Kidney (tissue), 14 donors: ENCODE measurements around the gene FMNL2. TPM values are rescaled to one million over a fixed set of nuclear protein-coding genes. Genes with fewer than 3 reads are reported as not detected.

Experiments used
- DNase-seq, 5 donors: peaks; one replicate each; pipeline ENCODE4 v3.0.0-alpha.2; 2013 to 2020
- FAIRE-seq: peaks from 2 replicates; lab custom pipeline; 2012; peaks lifted over from hg19 to GRCh38; lab: Jason Lieb, UNC
- H3K27ac ChIP-seq, 2 donors: one replicate each; pipeline ENCODE4 v1.7.0; 2013; ENCODE audit warnings: low read depth in 2 of 2, low read length in 2 of 2, inconsistent platforms in 1 of 2
- H3K27me3 ChIP-seq: one replicate; pipeline ENCODE4 v1.7.1; 2013; ENCODE audit warnings: low read length, inconsistent platforms; ENCODE audit not compliant: control insufficient read depth, insufficient read depth
- H3K36me3 ChIP-seq, 3 donors: one replicate each; pipeline versions ENCODE4 v1.7.0 to v1.7.1; 2013; ENCODE audit warnings: low read length in 3 of 3, control low read depth in 1 of 3, inconsistent platforms in 1 of 3; ENCODE audit not compliant: insufficient read depth in 3 of 3, control insufficient read depth in 2 of 3
- H3K4me1 ChIP-seq, 3 donors: one replicate each; pipeline versions ENCODE4 v1.7.0 to v1.7.1; 2013; ENCODE audit warnings: low read length in 3 of 3, inconsistent platforms in 1 of 3, low read depth in 1 of 3; ENCODE audit not compliant: control insufficient read depth in 2 of 3, insufficient read depth in 2 of 3
- H3K4me3 ChIP-seq, 3 donors: one replicate each; pipeline versions ENCODE4 v1.7.0 to v1.8.1; 2013; ENCODE audit warnings: low read length in 3 of 3, control low read depth in 1 of 3, inconsistent platforms in 1 of 3
- H3K9ac ChIP-seq, 3 donors: one replicate each; pipeline versions ENCODE4 v1.7.0 to v1.7.1; 2013; ENCODE audit warnings: low read length in 3 of 3, control low read depth in 1 of 3, inconsistent platforms in 1 of 3
- H3K9me3 ChIP-seq, 3 donors: one replicate each; pipeline versions ENCODE4 v1.7.0 to v1.7.1; 2013; ENCODE audit warnings: low read length in 3 of 3, control low read depth in 1 of 3, inconsistent platforms in 1 of 3; ENCODE audit not compliant: control insufficient read depth in 2 of 3, insufficient read depth in 1 of 3
- CTCF ChIP-seq: IDR thresholded peaks from 3 replicates; pipeline ENCODE4 v1.5.1; 2012; ENCODE audit warnings: mild to moderate bottlenecking, moderate library complexity, borderline replicate concordance; ENCODE audit not compliant: insufficient read depth; ENCODE audit errors: extremely low read depth
- intact Hi-C: fragments of 100-400 bp; cut with DNase I; formaldehyde crosslinking; loops from one replicate; pipeline ENCODE4 v1.11.1; 2022
- polyA plus RNA-seq: library from polyadenylated mRNA; stranded (reverse); fragments of 350-450 nt; fragmentation: Illumina TruSeq; extraction: RNeasy Lipid Tissue Mini Kit (QIAGEN cat#74804); gene quantifications from one replicate; pipeline ENCODE4 v1.2.3, GENCODE V29; 2014; ENCODE audit warnings: low read depth, low replicate concordance; ENCODE audit not compliant: insufficient read depth
- total RNA-seq: library from RNA; stranded (reverse); fragmentation: NEBNext Ultra II Directional; extraction: Animal tissue kit (Norgen Biotek cat#: 25700); gene quantifications from one replicate; pipeline ENCODE4 v1.2.1, GENCODE V29; 2021
- donor health status: control.
- donor health status: control.
- donor health status: control.
- donor health status: control.
- donor health status: control.
- donor health status: DM: yes; HTN: yes; CAD: no.
- donor health status: Normal renal cell carcinoma (clear cell type).

FMNL2 gene
- total and polyA plus RNA-seq, 2 donors from 2014 or later, result 10.7 to 39.1 TPM

DNA sequence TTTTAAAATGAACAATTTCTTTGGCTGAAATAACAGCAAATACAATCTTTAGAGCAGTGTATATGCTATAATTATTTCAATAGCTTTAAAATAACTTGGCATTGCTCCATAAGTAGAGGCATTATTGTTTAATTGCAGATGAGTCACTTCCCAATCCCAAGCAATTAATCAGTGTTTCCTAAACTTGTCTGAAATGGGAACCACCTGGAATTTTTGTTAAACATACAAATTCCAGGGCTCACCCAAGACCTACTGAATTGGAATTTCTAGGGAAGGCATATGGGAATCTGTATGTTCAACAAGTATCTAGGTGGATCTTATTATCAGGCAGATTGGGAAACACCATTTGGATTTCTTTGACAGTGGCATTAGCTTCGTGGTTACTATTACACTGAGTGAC is 27.1 kb upstream of the FMNL2 start:
- Histone ChIP-seq H3K9ac (no peak overlapping the region), H3K27me3 (no peaks in the 10 kb centered on the region), H3K9me3 (no peaks in the 10 kb centered on the region), H3K4me1 (no peaks in the 10 kb centered on the region), H3K4me3 (no peak overlapping the region), H3K27ac (no peak overlapping the region), H3K36me3 (no peaks in the 10 kb centered on the region)
- TF ChIP-seq CTCF, result no peak
- intact Hi-C loops, result no loop called here
- DNase-seq (no peak), FAIRE-seq (no peak)

DNA sequence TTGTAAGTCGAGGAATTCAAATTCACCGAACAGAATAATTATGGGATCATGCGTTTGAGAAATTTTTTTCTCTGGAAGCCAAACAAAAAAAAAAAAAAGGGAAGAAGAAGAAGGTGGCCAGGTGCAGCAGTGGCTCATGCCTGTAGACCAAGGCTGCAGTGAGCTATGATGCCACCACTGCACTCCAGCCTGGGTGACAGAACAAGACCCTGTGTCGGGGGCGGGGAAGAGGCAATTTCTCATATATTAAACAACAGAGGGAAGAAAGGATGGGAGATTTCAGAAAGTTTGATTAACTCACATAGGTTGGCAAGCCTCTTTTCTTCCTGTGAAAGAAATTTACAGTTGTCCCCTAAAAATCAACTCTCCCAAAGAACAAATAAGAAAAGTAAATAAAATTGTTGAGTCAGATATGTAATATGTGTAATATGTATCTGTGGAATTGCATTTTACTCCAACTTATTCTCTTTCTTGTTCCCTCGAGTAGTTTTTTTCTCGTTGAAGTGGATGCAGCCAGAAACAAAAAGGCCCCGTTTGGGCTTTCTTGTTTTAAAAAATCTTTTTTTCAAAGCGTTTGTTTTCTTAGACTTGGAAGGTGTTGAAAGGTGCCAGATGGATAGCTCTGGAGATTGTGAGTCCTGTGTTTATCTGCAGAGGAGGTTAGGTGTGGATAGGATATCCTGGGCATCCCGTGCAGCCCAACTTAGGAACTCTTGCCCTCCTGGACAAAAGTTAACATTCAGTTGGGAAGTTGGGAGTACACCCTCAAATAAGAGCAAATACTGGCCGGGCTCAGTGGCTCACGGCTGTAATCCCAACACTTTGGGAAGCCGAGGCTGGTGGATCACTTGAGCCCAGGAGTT is 25.4 kb upstream of the FMNL2 start:
- Histone ChIP-seq H3K4me1 (no peaks in the 10 kb centered on the region), H3K9me3 (peaks cover 0 to 5% (median 2%) of the 10 kb centered on the region in 3 donors), H3K27ac (no peak overlapping the region), H3K27me3 (no peaks in the 10 kb centered on the region), H3K4me3 (no peak overlapping the region), H3K9ac (no peak overlapping the region), H3K36me3 (no peaks in the 10 kb centered on the region)
- no peak for TF ChIP-seq CTCF
- no peak for FAIRE-seq
- no peak for DNase-seq
- intact Hi-C loops, result no loop called here

DNA sequence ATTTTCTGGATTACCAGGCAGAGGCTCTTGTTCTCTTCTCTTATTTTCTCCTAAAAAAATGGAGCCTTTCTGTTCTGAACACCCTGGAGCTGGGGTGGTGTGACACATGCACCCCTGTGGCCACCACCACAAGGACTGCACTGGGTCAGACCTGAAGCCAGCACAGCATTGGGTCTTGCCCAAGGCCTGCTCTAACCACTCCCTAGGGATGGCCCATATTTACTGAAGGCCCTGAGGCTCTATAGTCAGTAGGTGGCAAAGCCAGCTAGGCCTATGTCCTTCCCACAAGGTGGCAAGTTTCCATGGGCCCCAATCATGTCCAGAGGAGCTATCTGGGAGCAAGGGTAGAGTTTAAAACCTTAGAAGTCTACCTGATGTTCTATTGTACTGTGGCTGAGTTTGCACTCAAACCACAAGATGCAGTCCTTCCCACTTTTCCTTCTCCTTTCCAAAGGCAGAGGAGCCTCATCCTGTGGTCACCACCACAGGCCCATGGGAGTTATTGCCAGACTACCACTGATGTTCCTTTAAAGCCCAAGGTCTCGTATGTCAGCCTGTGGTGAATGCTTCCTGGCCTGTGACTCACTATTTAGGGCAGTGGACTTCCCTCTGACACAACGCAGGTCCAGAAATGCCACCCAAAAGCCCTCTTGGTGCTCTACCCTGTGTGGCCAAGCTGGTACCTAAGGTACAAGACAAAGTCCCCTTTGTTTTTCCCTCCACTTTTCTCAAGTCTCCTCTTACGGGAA is 15.0 kb upstream of the FMNL2 start:
- FAIRE-seq, result no peak
- Histone ChIP-seq H3K27me3 (no peaks in the 10 kb centered on the region), H3K9me3 (peaks cover 0 to 3% (median 0%) of the 10 kb centered on the region in 3 donors), H3K4me3 (no peak overlapping the region), H3K9ac (no peak overlapping the region), H3K36me3 (no peaks in the 10 kb centered on the region), H3K27ac (no peak overlapping the region), H3K4me1 (no peaks in the 10 kb centered on the region)
- intact Hi-C loops, result no loop called here
- DNase-seq, result no peak
- TF ChIP-seq CTCF, result no peak
